GM12878 (cell line): Measurements from ENCODE around the gene PHF10. TPM values are rescaled to one million over a fixed set of nuclear protein-coding genes. Genes with fewer than 3 reads are reported as not detected.
A peak's percentile ranks its signal among the peaks of the same experiment; 100 is the strongest.

ENCODE experiments used
- ATAC-seq: fragments of 200-7000 bp; cut with Tn5 transposase; 3 replicates; pipeline ENCODE4 v1.9.1; 2020; ENCODE audit warnings: mild to moderate bottlenecking, moderate library complexity
- BruUV-seq: library from RNA; stranded (reverse); fragments of 400-500 nt; replicated peaks from 2 replicates; lab custom pipeline; 2021; lab: Mats Ljungman, UMichigan
- CTCF ChIA-PET: fragments of 300-600 bp; sonication (Branson Sonifier 250); formaldehyde crosslinking; extraction: SDS; loops from one replicate; lab custom pipeline; 2021; ENCODE audit warnings: inconsistent platforms; lab: Yijun Ruan, JAX
- POLR2A ChIA-PET: fragments of 350-600 bp; formaldehyde crosslinking; extraction: SDS; loops from one replicate; lab custom pipeline; 2021; ENCODE audit warnings: inconsistent platforms; lab: Charles Lee
- RAD21 ChIA-PET: fragments of 300-600 bp; sonication (Branson Sonifier 250); formaldehyde crosslinking; loops from one replicate; lab custom pipeline; 2023; ENCODE audit warnings: antibody characterized with exemption; ENCODE audit not compliant: unreplicated experiment; lab: Charles Lee
- SMC1A ChIA-PET: fragments of 300-600 bp; sonication (Branson Sonifier 250); formaldehyde crosslinking; loops from one replicate; lab custom pipeline; 2023; ENCODE audit not compliant: unreplicated experiment, uncharacterized antibody; lab: Charles Lee
- DNase-seq: peaks from one replicate; pipeline ENCODE4 v3.0.0-alpha.2; 2011; ENCODE audit warnings: low read depth, low spot score
- FAIRE-seq: peaks from 3 replicates; lab custom pipeline; 2011; peaks lifted over from hg19 to GRCh38; lab: Jason Lieb, UNC
- H2AFZ ChIP-seq: 2 replicates; pipeline ENCODE4 v1.6.0; 2011; ENCODE audit warnings: low read depth, low read length, control low read depth; ENCODE audit not compliant: control insufficient read depth
- H3K27ac ChIP-seq: 2 replicates; pipeline ENCODE4 v1.5.1; 2011; ENCODE audit warnings: control low read depth; ENCODE audit not compliant: control insufficient read depth, insufficient read depth
- H3K27me3 ChIP-seq, 2 experiments: replicated peaks in 1 of 2; 2 replicates each; pipeline versions ENCODE4 v1.6.0 to v1.6.1; 2011; ENCODE audit warnings: low read length in 1 of 2; ENCODE audit not compliant: control insufficient read depth in 2 of 2, insufficient read depth in 2 of 2
- H3K36me3 ChIP-seq, 2 experiments: 2 replicates each; pipeline ENCODE4 v1.5.1; 2011; ENCODE audit warnings: low read length in 1 of 2; ENCODE audit not compliant: control insufficient read depth in 2 of 2, insufficient read depth in 2 of 2
- H3K4me1 ChIP-seq: 2 replicates; pipeline ENCODE4 v1.6.1; 2011; ENCODE audit warnings: mild to moderate bottlenecking, low read length, moderate library complexity, mixed read lengths; ENCODE audit not compliant: control insufficient read depth, insufficient read depth
- H3K4me2 ChIP-seq: 2 replicates; pipeline ENCODE4 v1.6.0; 2011; ENCODE audit warnings: control low read depth; ENCODE audit not compliant: control insufficient read depth, insufficient read depth
- H3K4me3 ChIP-seq: fragments of 200-600 bp; sonication (generic); 2 replicates; pipeline ENCODE4 v1.5.1; 2016
- H3K79me2 ChIP-seq: 2 replicates; pipeline ENCODE4 v1.6.0; 2011; ENCODE audit warnings: low read length; ENCODE audit not compliant: control insufficient read depth, insufficient read depth
- H3K9ac ChIP-seq: 2 replicates; pipeline ENCODE4 v1.8.0; 2011; ENCODE audit warnings: low read length, control low read depth, mixed read lengths; ENCODE audit not compliant: control insufficient read depth, insufficient read depth
- H3K9me3 ChIP-seq: replicated peaks from 3 replicates; pipeline ENCODE4 v1.5.1; 2011; ENCODE audit warnings: mild to moderate bottlenecking, low read length; ENCODE audit not compliant: control insufficient read depth, insufficient read depth
- H4K20me1 ChIP-seq: 2 replicates; pipeline ENCODE4 v1.6.0; 2011; ENCODE audit not compliant: control insufficient read depth, insufficient read depth
- POLR2A ChIP-seq: IDR thresholded peaks from 2 replicates; pipeline ENCODE4 v1.6.1; 2011; ENCODE audit warnings: low read depth, mild to moderate bottlenecking, low read length
- SMAD1 ChIP-seq: fragments of 450-650 bp; IDR thresholded peaks from 2 replicates; pipeline ENCODE4 v1.6.1; 2018; ENCODE audit warnings: mild to moderate bottlenecking, low read depth; ENCODE audit not compliant: partially characterized antibody
- TCF7 ChIP-seq: IDR thresholded peaks from 2 replicates; pipeline ENCODE4 v1.6.1; 2014; ENCODE audit warnings: antibody characterized with exemption, borderline replicate concordance
- whole genome bisulfite sequencing: methylation state at CpG from one replicate; pipeline ENCODE4 v1.1.6; 2016; ENCODE audit warnings: low lambda C conversion rate; ENCODE audit not compliant: insufficient replicate concordance, insufficient coverage; ENCODE audit errors: missing lambda C conversion rate; 5-methylcytosine and 5-hydroxymethylcytosine counted together
- in situ Hi-C: fragments of 300-500 bp; cut with MboI; formaldehyde crosslinking; loops from 9 replicates; pipeline ENCODE4 v1.14.3; 2018; ENCODE audit warnings: mixed read lengths
- intact Hi-C: fragments of 100-400 bp; cut with micrococcal nuclease; formaldehyde crosslinking; loops from one replicate; pipeline ENCODE4 v1.14.2; 2022; ENCODE audit not compliant: unreplicated experiment
- polyA plus RNA-seq, 11 experiments: library from polyadenylated mRNA; depleted of rRNA in 4 of 11; unstranded in 6 of 11; stranded (reverse) in 5 of 11; fragments of >200 nt; fragmentation: Nextera tagmentation in 4 of 11; fragmentation: Illumina TruSeq in 1 of 11; extraction: Ambion mirVana in 4 of 11; extraction: Trizol in 1 of 11; gene quantifications; 1 replicate in 1 of 11; 2 replicates in 10 of 11; pipeline versions ENCODE4 v1.2.1 to v1.2.3, GENCODE V29; 2011 to 2016; ENCODE audit warnings: inconsistent platforms in 2 of 11, missing spikeins in 2 of 11, low read depth in 1 of 11
- total RNA-seq, 4 experiments: library from RNA; depleted of rRNA in 3 of 4; stranded (reverse); fragments of >200 nt in 3 of 4; fragmentation: Illumina TruSeq in 1 of 4; extraction: Trizol in 1 of 4; gene quantifications; 2 replicates each; pipeline versions ENCODE4 v1.2.1 to v1.2.3, GENCODE V29; 2013 to 2021
- TF ChIP-seq, protein P1 (sequence below): IDR thresholded peaks from 2 replicates; pipeline ENCODE4 v1.6.1; 2012; ENCODE audit warnings: low read depth, low read length, improper control_type of control experiment

Gene PHF10
- total and polyA plus RNA-seq, 10 of the 15 experiments (the other 5 are each of a cell fraction or from before 2014, with no cell fraction given) = 3.8 to 35.6 (median 15.8) TPM

DNA sequence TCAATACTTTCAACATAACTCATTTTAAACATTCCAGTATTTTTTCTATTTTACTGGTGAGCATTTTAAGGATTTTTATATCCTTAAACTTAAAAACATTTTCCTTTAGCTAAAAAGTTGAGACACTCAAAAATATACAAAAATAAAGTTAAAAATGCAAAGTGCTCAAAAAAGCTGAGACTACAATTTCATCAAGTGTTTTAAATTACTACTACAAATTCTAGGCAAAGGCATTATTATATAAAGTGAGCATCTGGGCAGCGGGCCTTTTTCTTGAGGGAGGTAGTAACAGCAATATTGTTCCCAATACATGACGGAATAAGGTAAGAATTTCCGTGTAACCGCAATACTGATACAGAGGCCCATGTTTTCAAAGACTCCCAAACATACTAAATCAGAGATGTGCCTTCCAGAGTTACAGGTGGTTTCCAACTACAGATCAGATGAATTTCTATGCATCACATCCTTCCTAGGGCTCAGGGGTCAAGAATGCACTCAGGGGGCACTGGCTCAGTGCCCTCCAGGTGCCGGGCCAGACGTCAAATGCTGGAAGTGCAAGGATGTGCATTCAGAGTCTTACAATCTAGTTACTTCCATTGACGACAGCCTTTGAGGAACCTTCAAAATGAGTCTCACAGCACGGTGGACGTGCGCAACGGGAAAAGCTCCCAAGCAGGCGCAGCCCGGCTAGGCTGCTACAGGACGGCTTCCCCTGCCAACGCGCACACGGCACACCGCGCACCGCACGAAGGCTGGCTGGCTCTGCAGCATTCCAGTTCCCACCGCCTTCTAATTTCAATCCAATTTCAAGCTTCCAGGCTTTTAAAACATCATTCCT is 1.7 kb downstream of the PHF10 start:
- TF ChIP-seq SMAD1 (no peak), POLR2A (peak; percentile 58; the same call in 1 of the 2 replicates), TCF7 (0 out of 2 replicates have a peak, but pooled peaks have one; percentile 8)
- TF ChIP-seq, protein P1, sequence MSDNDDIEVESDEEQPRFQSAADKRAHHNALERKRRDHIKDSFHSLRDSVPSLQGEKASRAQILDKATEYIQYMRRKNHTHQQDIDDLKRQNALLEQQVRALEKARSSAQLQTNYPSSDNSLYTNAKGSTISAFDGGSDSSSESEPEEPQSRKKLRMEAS = 0 out of 2 replicates have a peak, but pooled peaks have one; percentile 19
- intact Hi-C loops = loop anchor here (1.0 to 10.0 kb wide), 2 partner anchors 20 to 582 kb away; partner anchors contain the start of genes C6orf120, FAM120B and WDR27
- Histone ChIP-seq H3K36me3 (no peaks in the 10 kb centered on the region; a peak in 1 of 4 replicates), H4K20me1 (no peaks in the 10 kb centered on the region), H2AFZ (peak overlapping the region; percentile 55), H3K4me2 (peak overlapping the region; percentile 99), H3K9me3 (no peaks in the 10 kb centered on the region), H3K9ac (peak overlapping the region; percentile 76), H3K27me3 (no peaks in the 10 kb centered on the region), H3K4me1 (peaks cover 5% of the 10 kb centered on the region), H3K27ac (peak overlapping the region; percentile 38), H3K79me2 (peaks cover 40% of the 10 kb centered on the region), H3K4me3 (peak overlapping the region; percentile 85)
- SMC1A ChIA-PET = interaction anchor here (0.7 to 2.5 kb wide), 9 partner anchors 13 to 795 kb away, joined by 3 to 14 read pairs (median 4); partner anchors contain the start of genes C6orf120, DYNLT2, ERMARD and WDR27
- RAD21 ChIA-PET = interaction anchor here (0.7 to 1.4 kb wide), 3 partner anchors 13 to 21 kb away, joined by 3 to 9 read pairs (median 3); partner anchors contain the start of genes C6orf120 and WDR27
- BruUV-seq = TSS peak; percentile 59
- WGBS = 10% methylated on average over 22 of the region's 22 CpGs
- DNase-seq (no peak), FAIRE-seq (peak; percentile 18), ATAC-seq (peak; percentile 53)
- POLR2A ChIA-PET = interaction anchor here (0.9 to 3.2 kb wide), 2 partner anchors 14 to 19 kb away, joined by 4 to 32 read pairs; partner anchors contain the start of genes C6orf120 and WDR27
- in situ Hi-C loops = no loop called here
- CTCF ChIA-PET = interaction anchor here (1.1 to 1.9 kb wide), 4 partner anchors 13 to 808 kb away, joined by 4 to 11 read pairs (median 6); no protein-coding TSS in a partner anchor
